DMS79 (cell line): ENCODE results near the gene OR6A2.
"Not testable (repeated sequence)": the region's sequence is repeated elsewhere in the genome, so short reads cannot be mapped to it uniquely, and the experiment has no call there.

Experiments used
- DNase-seq: peaks from one replicate; lab custom pipeline; 2025; lab: John Stamatoyannopoulos, UW

OR6A2 gene

GRCh38 chr11:6799402-6799801, at the start of gene OR6A2:
Gene OR6A2, minus strand, starts transcription at chr11:6799689. Its CDS starts 3,981 bp downstream, at chr11:6795708.
- DNase-seq, result no peak

GRCh38 chr11:6845383-6845782, 45.9 kb upstream of the OR6A2 start, which contains the start of gene OR10A5:
Gene OR10A5, plus strand, starts transcription at chr11:6845683. Its CDS starts 0 bp downstream, at chr11:6845683.
- DNase-seq, result no peak

- no peak for DNase-seq
These were observed 44.9 kb upstream of the OR6A2 start for GRCh38 chr11:6844356-6844755.

GRCh38 chr11:6843670-6844069, 44.2 kb upstream of the OR6A2 start:
- DNase-seq, result no peak

GRCh38 chr11:6841694-6842093, 42.2 kb upstream of the OR6A2 start:
- no peak for DNase-seq

GRCh38 chr11:6834021-6834420, 34.5 kb upstream of the OR6A2 start:
- DNase-seq, result no peak

- DNase-seq, result no peak
These were observed 33.9 kb upstream of the OR6A2 start for GRCh38 chr11:6833356-6833755.

GRCh38 chr11:6828103-6828502, 28.6 kb upstream of the OR6A2 start:
- DNase-seq, result no peak

- no peak for DNase-seq
These were observed 25.8 kb upstream of the OR6A2 start for GRCh38 chr11:6825231-6825744.

- no peak for DNase-seq
These were observed 24.8 kb upstream of the OR6A2 start for GRCh38 chr11:6824136-6824823.

- DNase-seq, result no peak
These were observed 19.5 kb upstream of the OR6A2 start for GRCh38 chr11:6818967-6819366.

DNA sequence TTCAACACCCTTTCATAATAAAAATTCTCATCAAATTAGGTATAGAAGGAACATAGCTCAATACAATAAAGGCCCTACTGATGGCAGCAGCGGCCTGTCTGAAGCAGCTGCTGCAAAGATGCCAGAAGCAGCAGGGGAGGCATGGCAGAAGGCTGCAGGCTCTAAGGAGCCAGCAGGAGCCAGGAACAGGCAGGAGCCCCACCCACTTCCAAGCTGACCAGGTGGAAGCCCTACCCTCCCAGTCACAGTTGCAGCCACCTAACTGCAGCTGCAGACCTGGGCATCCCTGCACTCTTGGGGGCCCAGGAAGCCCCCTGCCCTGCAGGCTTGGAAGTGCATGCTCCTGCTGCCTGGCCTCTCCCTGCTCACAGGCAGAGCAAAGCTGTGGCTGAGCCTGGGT, 18.2 kb upstream of the OR6A2 start:
- no peak for DNase-seq

GRCh38 chr11:6813656-6814055, 14.2 kb upstream of the OR6A2 start:
- DNase-seq, result no peak

DNA sequence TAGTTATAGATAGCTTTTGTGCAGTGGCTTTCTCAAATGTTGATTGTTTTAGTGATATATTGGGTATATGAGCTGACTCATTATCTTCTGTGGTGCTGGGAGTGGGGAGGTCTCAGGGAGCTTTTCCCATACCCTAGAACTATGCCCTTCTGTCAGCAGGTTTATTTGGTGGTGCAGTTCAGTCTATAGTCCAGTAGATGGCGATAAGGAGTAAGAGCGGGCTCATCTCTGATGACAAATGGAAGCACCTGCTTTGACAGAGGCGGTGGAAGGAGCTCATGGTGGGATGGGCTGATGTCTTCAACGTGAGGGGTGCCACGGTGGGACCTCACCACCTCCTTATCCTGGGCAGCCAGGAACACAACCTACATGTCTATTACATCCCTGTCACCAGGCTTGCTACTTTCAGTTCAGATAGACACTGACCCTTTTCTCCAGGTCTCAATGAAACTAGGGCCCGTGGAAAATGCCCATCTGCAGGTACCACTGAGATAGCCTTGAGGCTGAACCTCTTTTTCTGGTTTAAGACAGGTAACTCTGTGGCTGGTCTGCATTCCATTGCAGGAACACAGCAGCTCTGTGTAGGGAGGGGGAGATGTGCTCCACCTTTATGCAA, 13.0 kb upstream of the OR6A2 start:
- DNase-seq, result no peak

- not testable (repeated sequence) for DNase-seq
These were observed 1.6 kb upstream of the OR6A2 start for GRCh38 chr11:6801075-6801474.

DNA sequence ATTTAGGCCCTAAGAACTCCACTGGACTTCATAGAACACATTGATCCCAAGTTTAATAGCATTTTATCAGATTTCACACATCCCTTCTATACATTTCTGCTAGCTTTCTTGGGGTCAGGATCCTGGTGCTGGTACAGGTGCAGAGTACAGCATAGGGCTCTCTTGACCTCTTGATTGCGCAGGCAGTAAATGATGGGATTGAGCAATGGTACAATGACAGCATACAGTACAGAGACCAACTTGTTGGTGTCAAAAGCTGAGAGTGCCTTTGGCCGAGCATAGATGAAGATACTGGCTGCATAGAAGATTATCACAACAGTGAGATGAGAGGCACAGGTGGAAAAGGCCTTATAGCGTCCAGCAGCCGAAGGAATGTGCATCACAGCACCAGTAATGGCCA, 4.8 kb downstream of the OR6A2 start:
- no peak for DNase-seq

DNA sequence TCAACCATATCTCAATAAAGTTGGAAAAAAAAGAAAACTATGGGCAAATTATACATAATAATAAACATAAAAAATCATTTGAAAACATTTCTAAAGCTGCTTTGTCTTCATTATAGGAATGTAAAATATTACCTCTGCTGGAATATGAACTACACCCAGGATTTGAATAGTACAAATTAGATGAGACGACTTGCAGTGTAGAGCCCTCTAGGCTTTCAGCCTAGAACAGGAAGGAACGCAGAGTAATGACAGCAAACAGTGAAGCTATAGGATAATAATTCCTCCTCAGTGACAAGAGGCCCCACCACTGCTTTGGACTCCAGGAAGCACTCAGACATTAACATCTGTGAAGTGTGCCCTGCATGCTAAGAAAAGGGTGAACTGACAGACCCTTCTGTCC, 8.9 kb downstream of the OR6A2 start:
- no peak for DNase-seq

DNA sequence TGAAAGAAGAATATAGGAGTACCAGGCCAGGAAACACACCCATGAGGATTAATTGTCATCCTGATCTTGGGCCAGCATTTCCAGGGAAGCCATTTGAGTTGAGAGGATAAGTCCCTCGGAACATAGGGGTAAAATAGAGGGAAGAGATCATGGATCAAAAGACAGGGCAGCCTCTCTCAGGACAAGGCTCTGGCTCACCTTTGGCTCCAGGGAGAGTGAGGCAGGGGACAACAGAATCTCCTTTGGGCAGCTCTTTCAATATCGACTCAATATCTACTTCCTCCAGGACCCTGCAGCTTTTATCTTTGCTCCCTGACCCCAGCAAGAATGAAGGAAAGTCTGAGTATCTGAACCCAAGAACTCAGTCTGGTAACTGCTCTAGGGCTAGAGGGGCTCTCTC, 16.8 kb downstream of the OR6A2 start, which contains the start of gene OR2AG1:
OR2AG1 (plus strand) TSS at position 301 of the 400 bp plus-strand sequence. CDS start 2,018 bp downstream, outside the sequence.
- DNase-seq, result no peak

DNA sequence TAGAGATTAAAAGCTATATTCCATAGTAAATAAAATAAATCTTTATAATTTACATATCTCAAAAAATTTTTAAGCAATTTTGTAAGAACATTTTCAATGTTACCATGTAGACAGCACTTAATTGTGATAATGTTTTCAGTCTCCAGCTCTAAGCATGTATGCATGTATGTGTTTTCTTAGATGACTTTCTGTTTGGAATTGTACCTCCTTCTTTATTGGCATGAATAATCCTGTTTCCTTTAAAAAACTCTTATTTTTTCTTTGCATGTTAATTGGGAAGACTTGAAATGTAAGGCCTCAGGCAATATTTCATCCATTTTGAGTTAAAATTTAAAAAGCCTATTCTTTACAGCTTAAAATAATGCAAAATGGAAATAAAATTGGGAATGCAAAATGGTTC, 18.7 kb downstream of the OR6A2 start:
- DNase-seq, result no peak

DNA sequence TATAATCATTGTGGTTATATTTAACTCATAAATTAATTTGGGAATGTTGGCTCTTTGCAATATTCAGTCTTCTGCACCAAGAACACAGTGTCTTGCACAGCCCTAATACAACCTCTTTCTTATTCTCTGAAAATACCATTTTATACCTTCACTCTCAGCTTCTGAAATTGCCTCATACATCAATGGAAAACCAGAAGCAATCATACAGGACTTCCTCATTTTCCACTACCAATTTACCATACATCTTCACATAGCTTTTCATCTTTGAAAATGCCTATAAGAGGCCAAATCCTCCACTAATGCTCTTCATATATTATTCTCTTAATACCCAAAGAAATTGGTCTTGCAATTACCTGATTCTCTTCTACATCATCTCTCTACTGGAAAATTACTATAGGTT, 21.0 kb downstream of the OR6A2 start:
- DNase-seq, result no peak

GRCh38 chr11:6771926-6772893, 27.3 kb downstream of the OR6A2 start, which contains the start of gene OR2AG2:
Gene OR2AG2, minus strand, starts transcription at chr11:6771976. Its CDS starts 3,019 bp downstream, at chr11:6768957.
- no peak for DNase-seq

DNA sequence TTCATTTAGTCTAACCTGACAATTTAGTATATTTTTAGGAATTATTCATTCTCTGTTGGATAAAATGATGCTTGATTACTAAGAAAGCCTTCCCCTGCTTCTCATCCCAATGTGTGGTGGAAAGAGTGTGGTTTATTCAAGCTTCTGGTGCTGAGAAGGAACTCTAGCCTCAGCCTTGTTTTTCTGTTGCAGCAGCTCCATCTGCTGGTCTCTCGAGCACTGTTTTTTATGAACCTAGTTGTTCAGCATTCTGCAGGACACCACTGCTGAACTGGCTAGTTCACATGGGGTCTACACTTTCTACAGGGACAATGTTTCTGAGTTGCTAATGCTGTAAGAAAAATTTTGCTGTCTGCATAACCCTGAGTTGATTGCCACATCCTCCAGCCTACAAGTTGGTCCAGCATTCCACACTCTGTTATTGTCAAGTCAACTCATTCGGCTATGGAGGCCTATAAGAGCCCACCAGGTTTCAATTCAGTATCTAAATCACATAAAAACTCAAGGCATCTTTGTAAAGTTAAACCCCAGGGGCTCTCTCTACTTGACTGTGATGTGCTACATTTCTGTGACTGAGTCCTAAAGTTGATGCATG, 42.0 kb downstream of the OR6A2 start:
- DNase-seq, result no peak
